GM08714 (cell line): Measurements from ENCODE around the gene TGM3.

Experiments used
- H3K4me3 ChIP-seq: fragments of 200-500 bp; sonication (Bioruptor generic); 2 replicates; pipeline ENCODE4 v1.5.1; 2014; ENCODE audit warnings: mild to moderate bottlenecking, low read length, inconsistent platforms
- ZNF274 ChIP-seq: IDR thresholded peaks from 2 replicates; pipeline ENCODE4 v1.6.1; 2012; ENCODE audit warnings: mild to moderate bottlenecking, low read depth, low read length

The TGM3 gene

DNA sequence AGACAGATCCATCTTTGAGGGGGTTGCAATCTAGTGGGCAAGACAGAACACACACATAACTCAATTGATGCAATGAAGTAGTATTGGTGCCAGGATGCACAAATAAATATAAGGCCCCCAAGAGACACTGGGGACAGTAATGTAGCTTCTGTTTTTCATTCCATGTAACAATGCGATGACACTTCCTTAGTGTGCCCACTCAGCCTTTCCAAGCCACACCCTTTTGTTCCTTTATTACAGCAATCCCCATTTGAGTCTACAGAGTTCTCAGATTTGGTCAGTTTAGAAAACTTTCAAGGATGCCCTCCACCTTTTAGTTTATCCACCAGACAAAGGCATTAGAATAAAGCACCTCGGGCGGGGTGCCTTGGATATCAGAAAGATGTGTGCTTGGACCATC is 15.5 kb downstream of the TGM3 start:
- no peak overlapping the region for H3K4me3 ChIP-seq
- TF ChIP-seq ZNF274, result no peak

DNA sequence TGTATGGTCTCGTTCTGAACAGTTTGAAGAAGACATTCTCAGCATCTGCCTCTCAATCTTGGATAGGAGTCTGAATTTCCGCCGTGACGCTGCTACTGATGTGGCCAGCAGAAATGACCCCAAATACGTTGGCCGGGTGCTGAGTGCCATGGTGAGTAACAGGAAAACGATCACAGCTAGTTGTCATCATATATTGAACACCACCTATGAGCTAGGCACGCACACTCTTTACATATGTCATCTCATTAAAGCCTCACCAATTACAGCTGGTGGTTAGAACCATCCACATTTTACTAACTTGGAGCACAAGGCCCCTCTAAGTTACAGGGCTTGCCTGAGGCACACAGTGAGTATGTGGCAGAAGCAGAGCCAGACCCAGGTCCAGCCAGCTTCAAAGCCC is 17.1 kb downstream of the TGM3 start:
- no peak for TF ChIP-seq ZNF274
- no peak overlapping the region for H3K4me3 ChIP-seq

DNA sequence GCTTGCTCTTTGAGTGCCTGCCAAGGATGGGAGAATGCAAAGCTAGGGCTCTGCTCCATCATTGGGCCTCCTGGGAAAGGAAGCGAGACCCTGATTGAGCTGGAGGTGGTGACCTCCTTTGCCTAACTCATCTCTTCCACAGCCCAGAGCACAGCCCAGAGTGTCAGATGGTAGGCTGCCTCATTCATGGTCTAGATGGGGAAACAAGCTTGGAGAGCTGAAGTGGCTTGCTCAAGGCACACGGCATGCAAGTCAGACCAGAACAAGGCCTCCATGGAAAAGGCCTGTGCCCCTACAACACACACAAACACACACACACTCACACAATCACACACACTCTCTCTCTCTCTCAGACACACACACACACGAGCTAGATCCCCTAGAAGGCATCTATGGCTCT is 17.5 kb downstream of the TGM3 start:
- no peak for TF ChIP-seq ZNF274

DNA sequence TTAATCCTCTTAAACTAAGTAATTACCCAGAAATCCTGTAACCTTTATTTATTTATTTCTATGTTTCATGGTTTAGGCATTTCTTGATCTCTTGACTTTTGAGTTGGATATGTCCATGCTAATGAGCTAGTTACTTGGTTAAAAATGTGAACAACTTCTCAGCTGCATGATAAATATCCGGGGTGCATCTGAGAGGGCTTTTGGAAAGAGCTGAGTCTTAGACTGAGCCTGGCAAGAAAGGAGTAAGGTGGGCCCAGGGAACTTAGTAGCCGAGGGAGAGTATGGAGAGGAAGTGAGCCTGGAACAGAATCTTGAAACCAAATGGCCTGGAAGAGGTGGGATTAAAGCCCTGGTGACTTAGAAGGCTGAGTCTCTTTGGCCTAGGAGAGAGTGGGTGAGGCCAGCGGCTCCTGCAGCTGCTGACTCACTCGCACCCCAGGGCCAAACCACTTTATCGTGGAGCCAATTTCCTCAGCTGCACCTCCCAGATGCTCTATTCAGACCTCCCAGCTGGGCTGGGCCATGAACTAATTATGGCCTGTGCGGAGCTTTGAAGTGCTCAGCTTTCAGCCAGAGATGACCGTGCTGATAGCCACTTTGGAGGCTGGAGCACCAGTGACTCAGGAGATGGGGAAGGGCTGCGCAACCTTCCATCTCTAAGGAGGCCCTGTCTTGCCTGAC is 19.1 kb downstream of the TGM3 start:
- no peak for TF ChIP-seq ZNF274
- H3K4me3 ChIP-seq, result no peak overlapping the region

More for the DNA sequence above, 17.5 kb downstream of the TGM3 start:
- no peak overlapping the region for H3K4me3 ChIP-seq

DNA sequence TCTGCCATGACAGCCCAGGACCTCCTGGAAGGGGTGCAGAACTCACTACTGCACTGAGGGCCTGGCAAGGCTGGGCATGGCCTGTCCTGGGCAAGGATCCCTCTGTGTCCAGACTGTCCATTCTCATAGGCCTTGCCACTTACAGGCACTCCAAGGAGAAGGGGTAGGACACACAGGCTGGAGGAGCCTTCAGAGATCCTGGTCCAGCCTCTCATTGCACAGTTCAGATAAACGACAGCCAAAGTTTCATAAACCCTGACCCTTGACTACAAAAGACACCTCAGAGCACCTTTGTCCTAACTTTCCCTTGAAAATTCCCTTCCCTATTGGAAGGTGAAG is 19.6 kb downstream of the TGM3 start:
- no peak overlapping the region for H3K4me3 ChIP-seq
- TF ChIP-seq ZNF274, result no peak

DNA sequence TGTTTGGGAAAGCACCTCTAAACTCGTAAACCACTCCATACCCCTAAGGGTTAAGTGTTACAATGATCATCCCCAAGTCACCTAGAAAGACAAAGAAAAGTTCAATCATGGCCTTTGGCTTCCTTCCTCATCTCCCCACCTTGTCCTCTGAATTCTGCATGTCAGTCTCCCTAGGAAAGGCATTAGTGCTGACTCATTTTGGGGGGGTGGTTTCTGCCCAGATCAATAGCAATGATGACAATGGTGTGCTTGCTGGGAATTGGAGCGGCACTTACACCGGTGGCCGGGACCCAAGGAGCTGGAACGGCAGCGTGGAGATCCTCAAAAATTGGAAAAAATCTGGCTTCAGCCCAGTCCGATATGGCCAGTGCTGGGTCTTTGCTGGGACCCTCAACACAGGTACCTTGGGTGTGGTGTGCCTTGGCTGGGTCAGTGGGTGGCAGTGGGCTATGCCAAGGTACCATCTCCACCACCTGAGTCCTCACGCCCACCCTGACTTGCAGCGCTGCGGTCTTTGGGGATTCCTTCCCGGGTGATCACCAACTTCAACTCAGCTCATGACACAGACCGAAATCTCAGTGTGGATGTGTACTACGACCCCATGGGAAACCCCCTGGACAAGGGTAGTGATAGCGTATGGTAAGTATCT is 21.2 kb downstream of the TGM3 start:
- H3K4me3 ChIP-seq, result no peak overlapping the region
- TF ChIP-seq ZNF274, result no peak

DNA sequence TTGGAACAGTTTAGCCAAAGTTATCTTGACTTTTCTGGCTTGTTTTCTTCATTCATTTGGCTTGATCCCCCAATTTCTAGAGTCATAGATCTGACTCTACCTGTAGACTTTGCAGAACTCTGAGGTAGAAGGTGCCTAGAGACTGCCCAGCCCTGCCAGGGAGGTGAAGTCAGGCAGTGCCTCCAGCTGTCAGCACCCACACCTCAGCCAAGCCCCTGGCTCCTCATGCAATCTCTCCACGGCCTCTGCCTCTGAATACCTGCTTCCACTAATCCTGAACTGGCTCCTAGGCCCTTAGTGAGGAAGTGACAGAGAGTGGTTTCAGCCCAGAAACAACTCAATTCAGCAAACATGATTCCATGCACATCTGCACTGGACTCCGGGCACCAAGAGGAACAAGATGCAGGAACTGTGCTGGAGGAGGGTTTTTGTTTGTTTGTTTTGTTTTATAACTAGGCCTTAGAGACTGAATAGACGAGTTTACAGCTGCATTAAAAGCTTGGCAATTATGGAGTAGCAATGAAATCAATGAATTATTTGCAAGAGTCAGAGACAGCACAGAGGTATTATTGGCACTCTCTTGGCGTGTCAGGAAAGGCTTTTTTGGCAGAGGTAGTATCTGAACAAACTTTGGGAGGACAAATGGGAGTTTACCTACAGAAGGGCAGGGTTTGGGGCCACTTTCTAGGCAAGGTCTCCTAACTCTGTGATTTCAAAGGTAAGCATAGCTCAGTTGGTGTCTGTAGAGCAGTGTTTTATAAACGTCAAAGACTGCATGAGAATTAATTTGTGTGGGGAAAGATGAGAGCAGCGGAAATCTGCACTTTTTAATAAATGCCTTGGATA is 25.2 kb downstream of the TGM3 start:
- no peak overlapping the region for H3K4me3 ChIP-seq
- no peak for TF ChIP-seq ZNF274

DNA sequence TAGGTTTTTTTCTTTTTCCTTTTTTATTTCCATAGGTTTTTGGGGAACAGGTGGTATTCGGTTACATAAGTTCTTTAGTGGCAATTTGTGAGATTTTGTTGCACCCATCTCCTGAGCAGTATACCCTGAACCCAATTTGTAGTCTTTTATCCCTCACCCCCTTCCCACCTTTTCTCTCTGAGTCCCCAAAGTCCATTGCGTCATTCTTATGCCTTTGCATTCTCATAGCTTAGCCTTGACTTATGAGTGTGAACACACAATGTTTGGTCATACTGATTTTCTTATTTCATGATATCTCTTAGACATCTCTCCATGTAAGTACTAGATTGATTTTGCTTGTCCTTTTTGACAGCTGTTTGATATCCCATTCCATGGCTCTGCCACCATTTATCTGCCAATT is 27.2 kb downstream of the TGM3 start:
- TF ChIP-seq ZNF274, result no peak
- H3K4me3 ChIP-seq, result no peak overlapping the region

DNA sequence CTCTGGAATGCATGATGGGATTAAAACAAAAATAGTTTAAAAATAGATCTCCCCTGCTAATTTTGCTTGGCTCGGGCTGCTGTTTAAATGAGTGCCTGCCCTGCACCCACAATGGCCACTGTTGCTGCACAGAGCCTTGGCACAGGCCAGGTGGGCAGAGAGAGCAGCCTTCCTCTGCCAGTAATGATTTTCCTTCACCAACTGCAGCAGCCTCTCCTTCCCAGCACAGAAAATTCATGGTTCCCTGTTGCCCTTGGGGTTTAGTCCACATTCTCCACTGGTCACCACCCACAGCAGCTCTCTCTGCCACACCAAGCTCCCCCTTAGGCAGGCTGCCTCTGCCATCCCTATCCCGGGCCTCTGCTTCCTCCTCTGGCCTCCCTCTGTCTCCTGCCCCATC is 30.2 kb downstream of the TGM3 start:
- no peak for TF ChIP-seq ZNF274
- no peak overlapping the region for H3K4me3 ChIP-seq

DNA sequence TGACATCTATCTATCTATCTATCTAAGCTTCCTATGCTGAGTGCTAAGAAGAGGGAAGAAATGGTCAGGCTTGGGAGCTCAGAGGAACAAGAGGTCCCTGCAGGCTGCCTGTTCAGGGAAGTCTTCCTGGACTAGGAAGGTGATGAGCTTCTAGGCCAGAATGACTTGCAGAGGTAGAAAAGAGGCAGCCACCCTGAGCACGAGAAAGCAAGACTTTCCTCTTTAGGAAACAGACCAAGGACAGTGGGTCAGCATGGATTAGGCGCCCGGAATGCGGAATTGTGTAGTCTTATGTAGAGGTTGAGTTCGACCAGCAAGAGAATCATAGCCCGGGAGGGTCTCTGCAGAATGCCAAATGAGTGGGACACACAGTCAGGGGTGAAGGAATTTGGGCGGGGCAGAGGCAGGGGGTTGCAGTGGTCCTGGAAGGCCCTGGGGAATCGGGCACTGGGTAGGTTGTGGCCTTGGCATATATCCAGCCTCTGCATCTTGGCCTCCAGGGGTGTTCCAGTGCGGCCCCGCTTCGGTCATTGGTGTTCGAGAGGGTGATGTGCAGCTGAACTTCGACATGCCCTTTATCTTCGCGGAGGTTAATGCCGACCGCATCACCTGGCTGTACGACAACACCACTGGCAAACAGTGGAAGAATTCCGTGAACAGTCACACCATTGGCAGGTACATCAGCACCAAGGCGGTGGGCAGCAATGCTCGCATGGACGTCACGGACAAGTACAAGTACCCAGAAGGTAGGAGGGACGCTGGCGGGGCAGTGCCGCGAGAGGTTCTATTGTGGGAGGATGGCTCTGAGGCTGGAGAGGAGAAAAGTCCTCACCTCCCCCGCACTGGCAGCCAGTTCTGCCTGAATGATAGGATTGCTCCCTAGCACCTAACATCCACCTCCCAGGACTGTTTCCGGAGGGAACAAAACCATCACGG is 32.1 kb downstream of the TGM3 start:
- TF ChIP-seq ZNF274, result no peak

DNA sequence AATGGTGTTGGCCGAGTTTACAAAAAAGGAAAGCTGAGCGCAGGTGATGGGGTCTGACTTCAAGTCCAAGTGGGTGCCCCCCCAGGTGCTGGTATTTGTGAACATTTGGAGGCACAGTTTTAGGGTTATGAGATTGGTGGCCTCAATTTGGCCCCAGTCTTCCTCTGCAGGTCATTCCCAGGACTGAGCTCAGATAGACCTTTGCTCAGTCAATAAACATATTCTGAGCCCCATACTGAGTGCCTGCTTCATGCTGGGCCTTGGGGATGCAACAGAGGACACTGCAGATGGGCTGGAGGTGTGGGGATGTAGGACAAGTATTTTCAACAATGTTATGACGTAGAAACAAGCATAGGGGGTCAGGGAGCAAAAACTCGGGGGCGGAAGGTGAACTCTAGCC is 33.5 kb downstream of the TGM3 start:
- TF ChIP-seq ZNF274, result no peak
- no peak overlapping the region for H3K4me3 ChIP-seq

More for the DNA sequence above, 32.1 kb downstream of the TGM3 start:
- no peak overlapping the region for H3K4me3 ChIP-seq

DNA sequence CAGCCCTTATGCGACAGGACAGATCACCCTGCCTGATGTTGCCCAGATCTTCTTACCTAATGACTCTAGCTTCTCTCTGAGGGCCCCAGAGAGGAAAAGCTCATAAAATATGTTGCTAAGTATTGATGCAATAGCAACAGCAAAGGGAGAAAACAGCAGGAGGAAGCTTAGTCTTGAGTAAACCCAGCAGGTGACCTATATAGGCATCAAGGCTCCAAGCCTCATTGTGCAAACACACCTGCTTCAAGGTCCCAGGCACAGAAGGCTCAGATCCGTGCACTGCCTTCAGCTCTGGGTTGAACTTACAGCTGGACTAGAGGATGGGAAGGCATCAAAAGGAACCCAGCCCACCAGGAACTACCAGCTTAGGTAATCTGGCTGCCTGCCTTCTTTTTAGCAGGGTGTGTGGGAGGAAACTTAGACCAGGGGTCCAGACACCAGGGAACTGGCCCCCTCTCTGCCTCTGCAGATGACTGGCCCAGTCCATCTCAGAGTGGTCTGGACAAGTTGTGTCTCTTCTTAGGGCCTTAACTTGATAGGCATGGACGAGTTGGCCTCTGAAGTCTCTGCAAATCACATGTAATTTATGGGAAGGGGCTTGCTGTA is 34.4 kb downstream of the TGM3 start:
- TF ChIP-seq ZNF274, result no peak
- H3K4me3 ChIP-seq, result no peak overlapping the region

DNA sequence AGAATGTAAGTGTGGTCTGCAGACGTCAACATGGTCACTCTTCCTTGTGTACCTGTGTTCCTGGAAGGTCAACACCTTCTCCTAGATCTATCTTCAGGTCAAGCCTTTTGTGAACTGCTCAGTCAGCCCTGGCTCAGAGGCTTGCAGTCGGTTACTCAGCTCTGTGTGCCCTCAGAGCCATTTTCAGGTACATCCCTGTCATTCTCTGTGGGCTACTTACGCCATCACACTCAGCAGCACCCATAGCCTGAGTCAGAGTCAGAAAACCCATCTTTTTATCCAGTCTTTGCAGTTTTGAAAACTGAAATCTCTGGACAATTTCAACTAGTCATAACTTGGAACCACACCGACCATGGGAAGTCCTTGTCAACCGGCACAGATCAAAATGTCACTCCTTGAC is 35.3 kb downstream of the TGM3 start:
- TF ChIP-seq ZNF274, result no peak
- H3K4me3 ChIP-seq, result no peak overlapping the region

DNA sequence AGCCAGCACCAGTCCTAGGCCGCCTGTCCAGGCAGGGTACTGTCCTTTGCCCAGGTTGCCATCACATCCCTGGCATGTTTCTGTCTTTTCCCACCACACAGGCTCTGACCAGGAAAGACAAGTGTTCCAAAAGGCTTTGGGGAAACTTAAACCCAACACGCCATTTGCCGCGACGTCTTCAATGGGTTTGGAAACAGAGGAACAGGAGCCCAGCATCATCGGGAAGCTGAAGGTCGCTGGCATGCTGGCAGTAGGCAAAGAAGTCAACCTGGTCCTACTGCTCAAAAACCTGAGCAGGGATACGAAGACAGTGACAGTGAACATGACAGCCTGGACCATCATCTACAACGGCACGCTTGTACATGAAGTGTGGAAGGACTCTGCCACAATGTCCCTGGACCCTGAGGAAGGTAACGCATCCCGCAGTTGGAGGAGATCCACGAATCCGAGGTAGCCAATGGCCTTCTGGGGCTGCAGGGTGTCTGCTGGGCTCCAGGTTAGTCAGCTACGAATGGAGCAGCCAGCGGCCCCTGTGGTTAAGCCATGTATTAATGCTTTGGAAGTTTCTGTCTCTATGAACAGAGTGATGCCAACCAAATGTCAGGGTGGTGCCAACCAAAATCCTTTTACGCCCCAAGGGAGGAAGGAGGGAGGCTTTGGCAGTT is 36.2 kb downstream of the TGM3 start:
- H3K4me3 ChIP-seq, result no peak overlapping the region
- no peak for TF ChIP-seq ZNF274
